ENCODE measurements around the gene KRTAP9-1.

KRTAP9-1 gene

DNA sequence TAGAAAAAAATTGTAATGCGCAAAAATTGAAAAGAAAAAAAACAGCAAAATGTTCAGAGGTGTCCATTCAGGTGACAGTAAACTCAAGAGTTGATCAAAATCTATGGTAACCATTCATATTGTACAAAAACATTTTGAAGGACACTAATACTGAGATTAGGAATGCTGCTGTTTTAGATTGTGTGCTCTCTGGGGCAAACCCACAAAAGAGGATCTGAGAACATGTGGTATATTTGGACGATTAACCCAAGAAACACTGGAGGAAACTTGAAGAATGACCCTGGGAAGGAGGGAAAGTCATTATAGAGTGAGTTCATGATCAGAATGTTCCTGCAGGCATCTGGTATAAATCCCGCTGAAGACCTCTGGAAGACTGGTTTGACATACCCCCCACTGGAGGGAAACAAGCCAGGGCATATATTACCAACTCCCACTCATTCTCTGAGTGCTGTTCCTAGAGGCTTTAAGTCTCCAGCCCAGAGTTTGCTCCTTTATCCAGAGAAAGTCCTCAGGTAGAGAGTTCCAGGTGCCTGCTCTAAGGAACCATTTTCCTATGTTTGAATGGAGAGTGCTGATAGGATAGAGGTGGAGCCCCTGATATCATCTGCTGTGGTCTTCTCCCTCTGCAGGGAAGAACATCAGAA, 12.8 kb upstream of the KRTAP9-1 start:
- no peaks in the 10 kb centered on the region for H3K9me3 ChIP-seq (ENCODE audit: control insufficient read depth, insufficient read depth, low read depth, low read length)
- H3K36me3 ChIP-seq (ENCODE audit: control insufficient read depth in 2 of 2, insufficient read depth in 1 of 2, low read length in 2 of 2), result no peaks in the 10 kb centered on the region
- ChIA-PET POLR2A (no interaction called here), CTCF (interaction anchor here (0.6 kb wide), 1 partner anchor 473 kb away, joined by 4 read pairs; no protein-coding TSS in a partner anchor)
- no peak for TF ChIP-seq KLF8 (tag by site-specific recombination; IDR thresholded peaks at IDR 0.05)
- no peak overlapping the region for H3K27ac ChIP-seq (ENCODE audit: extremely low read depth, low read depth, low read length)
- H3K4me3 ChIP-seq (ENCODE audit: low read depth, low read length), result no peak overlapping the region
- no peaks in the 10 kb centered on the region for H3K4me1 ChIP-seq (ENCODE audit: control insufficient read depth, insufficient read depth, low read length)

DNA sequence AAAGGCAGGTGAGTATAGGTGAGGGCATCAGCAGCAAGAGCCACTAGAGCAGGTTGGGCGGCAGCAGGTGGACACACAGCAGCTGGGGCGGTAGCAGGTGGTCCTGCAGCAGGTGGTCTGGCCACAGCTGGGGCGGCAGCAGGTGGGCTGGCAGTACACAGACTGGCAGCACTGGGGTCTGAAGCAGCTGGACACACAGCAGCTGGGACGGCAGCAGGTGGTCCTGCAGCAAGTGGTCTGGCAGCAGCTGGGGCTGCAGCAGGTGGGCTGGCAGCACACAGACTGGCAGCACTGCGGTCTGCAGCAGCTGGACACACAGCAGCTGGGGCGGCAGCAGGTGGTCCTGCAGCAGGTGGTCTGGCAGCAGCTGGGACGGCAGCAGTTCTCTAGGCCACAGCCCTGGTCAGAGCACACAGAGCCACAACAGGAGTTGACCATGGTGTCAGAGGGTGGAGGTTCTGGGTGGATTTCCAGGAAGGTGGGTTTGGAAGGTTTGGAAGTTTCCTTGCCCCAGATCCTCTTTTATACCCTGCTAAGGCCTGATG, 11.9 kb upstream of the KRTAP9-1 start, which contains the start of gene KRTAP4-2:
Gene KRTAP4-2 (minus strand): TSS at position 495 of the 545 bp plus-strand sequence. CDS start 57 bp downstream, at position 438.
- TF ChIP-seq, protein P1, sequence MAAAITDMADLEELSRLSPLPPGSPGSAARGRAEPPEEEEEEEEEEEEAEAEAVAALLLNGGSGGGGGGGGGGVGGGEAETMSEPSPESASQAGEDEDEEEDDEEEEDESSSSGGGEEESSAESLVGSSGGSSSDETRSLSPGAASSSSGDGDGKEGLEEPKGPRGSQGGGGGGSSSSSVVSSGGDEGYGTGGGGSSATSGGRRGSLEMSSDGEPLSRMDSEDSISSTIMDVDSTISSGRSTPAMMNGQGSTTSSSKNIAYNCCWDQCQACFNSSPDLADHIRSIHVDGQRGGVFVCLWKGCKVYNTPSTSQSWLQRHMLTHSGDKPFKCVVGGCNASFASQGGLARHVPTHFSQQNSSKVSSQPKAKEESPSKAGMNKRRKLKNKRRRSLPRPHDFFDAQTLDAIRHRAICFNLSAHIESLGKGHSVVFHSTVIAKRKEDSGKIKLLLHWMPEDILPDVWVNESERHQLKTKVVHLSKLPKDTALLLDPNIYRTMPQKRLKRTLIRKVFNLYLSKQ (tag by site-specific recombination; IDR thresholded peaks at IDR 0.05; ENCODE audit: borderline replicate concordance), result no peak
- TF ChIP-seq ZIC2 (tag by site-specific recombination; IDR thresholded peaks at IDR 0.05), result peak; percentile 88
- no peaks in the 10 kb centered on the region for H3K36me3 ChIP-seq (ENCODE audit: control insufficient read depth in 2 of 2, insufficient read depth in 1 of 2, low read length in 2 of 2)
- ChIA-PET CTCF (interaction anchor here (0.6 to 1.4 kb wide), 3 partner anchors 11 to 472 kb away, joined by 4 to 5 read pairs (median 4); no protein-coding TSS in a partner anchor), POLR2A (no interaction called here)
- no peaks in the 10 kb centered on the region for H3K9me3 ChIP-seq (ENCODE audit: control insufficient read depth, insufficient read depth, low read depth, low read length)
- no peak within 1 kb of the TSS for H3K27ac ChIP-seq (ENCODE audit: extremely low read depth, low read depth, low read length)
- no peak within 1 kb of the TSS for H3K4me3 ChIP-seq (ENCODE audit: low read depth, low read length)
- H3K4me1 ChIP-seq (ENCODE audit: control insufficient read depth, insufficient read depth, low read length), result no peaks in the 10 kb centered on the region

DNA sequence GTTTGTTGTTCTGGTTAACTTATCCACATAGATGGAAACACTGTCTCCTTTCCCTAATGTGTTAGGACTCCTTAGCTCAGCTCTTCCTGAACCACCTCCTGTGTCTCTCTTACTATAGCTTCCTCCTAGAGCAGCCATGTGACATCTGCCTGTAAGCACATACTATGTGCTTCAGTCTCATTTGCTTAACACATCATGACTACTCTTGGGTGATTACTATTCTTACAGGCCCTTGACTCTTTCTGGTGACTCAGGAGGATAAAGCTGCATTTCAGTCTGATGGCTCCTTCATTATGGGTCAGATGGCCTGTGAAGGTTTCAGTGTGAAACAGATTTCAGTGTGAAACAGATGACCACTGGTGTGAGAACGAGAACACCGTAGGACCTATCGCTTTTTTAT, 11.3 kb upstream of the KRTAP9-1 start:
- Histone ChIP-seq H3K9me3 (ENCODE audit: control insufficient read depth, insufficient read depth, low read depth, low read length) (no peaks in the 10 kb centered on the region), H3K36me3 (ENCODE audit: control insufficient read depth in 2 of 2, insufficient read depth in 1 of 2, low read length in 2 of 2) (no peaks in the 10 kb centered on the region), H3K4me1 (ENCODE audit: control insufficient read depth, insufficient read depth, low read length) (no peaks in the 10 kb centered on the region), H3K27ac (ENCODE audit: extremely low read depth, low read depth, low read length) (no peak overlapping the region), H3K4me3 (ENCODE audit: low read depth, low read length) (no peak overlapping the region)
- CTCF ChIA-PET, result interaction anchor here (0.7 to 1.4 kb wide), 3 partner anchors 10 to 227 kb away, joined by 3 to 5 read pairs (median 4); no protein-coding TSS in a partner anchor
- no peak for TF ChIP-seq SP2 (tag by site-specific recombination; IDR thresholded peaks at IDR 0.05)
- POLR2A ChIA-PET, result interaction anchor here (0.5 kb wide), 1 partner anchor 35 kb away, joined by 3 read pairs; no protein-coding TSS in a partner anchor

DNA sequence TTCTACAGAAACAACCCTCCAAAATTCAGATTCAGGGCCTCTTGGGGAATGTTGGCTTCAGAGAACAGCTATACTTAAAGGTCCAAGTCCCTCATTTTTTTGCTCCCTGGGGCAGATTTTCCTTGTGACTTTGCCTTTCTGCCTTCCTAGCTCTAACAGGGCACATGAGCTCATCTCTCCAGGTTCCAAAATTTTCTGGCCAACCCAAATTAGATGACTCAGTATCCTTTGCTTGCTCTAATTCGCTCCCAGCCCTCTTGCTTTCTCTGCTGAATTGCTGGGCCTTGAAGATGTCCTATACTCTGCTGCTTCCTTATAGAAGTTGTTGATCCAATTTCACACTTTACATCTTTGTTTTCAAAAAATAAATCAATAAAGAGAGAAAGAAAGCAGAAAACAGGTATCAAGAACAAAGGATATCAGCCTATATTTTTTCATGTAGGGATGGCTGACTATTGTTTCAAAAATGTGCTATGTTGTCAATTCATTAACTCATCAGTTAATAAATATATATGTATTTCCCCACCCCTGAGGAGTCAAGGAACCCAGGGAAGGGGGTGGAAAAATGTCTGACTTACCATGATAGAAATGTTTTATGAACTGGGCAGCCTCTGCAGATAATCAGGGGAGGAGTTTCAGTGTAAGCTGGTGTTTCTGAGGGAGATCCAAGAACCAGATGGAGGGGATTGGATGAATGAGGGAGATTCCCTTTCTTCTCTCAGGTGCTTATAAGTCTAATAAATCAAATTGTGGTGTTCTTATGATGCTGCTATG, 10.7 kb upstream of the KRTAP9-1 start:
- H3K4me3 ChIP-seq (ENCODE audit: low read depth, low read length), result no peak overlapping the region
- POLR2A ChIA-PET, result interaction anchor here (0.5 kb wide), 1 partner anchor 34 kb away, joined by 3 read pairs; no protein-coding TSS in a partner anchor
- no peaks in the 10 kb centered on the region for H3K36me3 ChIP-seq (ENCODE audit: control insufficient read depth in 2 of 2, insufficient read depth in 1 of 2, low read length in 2 of 2)
- H3K27ac ChIP-seq (ENCODE audit: extremely low read depth, low read depth, low read length), result no peak overlapping the region
- H3K9me3 ChIP-seq (ENCODE audit: control insufficient read depth, insufficient read depth, low read depth, low read length), result no peaks in the 10 kb centered on the region
- CTCF ChIA-PET, result interaction anchor here (0.7 to 1.4 kb wide), 3 partner anchors 10 to 227 kb away, joined by 3 to 5 read pairs (median 4); no protein-coding TSS in a partner anchor
- no peaks in the 10 kb centered on the region for H3K4me1 ChIP-seq (ENCODE audit: control insufficient read depth, insufficient read depth, low read length)
- TF ChIP-seq HOXA7 (CRISPR knock-in tag; IDR thresholded peaks at IDR 0.05; ENCODE audit: borderline replicate concordance), result no peak
- TF ChIP-seq, protein P2, sequence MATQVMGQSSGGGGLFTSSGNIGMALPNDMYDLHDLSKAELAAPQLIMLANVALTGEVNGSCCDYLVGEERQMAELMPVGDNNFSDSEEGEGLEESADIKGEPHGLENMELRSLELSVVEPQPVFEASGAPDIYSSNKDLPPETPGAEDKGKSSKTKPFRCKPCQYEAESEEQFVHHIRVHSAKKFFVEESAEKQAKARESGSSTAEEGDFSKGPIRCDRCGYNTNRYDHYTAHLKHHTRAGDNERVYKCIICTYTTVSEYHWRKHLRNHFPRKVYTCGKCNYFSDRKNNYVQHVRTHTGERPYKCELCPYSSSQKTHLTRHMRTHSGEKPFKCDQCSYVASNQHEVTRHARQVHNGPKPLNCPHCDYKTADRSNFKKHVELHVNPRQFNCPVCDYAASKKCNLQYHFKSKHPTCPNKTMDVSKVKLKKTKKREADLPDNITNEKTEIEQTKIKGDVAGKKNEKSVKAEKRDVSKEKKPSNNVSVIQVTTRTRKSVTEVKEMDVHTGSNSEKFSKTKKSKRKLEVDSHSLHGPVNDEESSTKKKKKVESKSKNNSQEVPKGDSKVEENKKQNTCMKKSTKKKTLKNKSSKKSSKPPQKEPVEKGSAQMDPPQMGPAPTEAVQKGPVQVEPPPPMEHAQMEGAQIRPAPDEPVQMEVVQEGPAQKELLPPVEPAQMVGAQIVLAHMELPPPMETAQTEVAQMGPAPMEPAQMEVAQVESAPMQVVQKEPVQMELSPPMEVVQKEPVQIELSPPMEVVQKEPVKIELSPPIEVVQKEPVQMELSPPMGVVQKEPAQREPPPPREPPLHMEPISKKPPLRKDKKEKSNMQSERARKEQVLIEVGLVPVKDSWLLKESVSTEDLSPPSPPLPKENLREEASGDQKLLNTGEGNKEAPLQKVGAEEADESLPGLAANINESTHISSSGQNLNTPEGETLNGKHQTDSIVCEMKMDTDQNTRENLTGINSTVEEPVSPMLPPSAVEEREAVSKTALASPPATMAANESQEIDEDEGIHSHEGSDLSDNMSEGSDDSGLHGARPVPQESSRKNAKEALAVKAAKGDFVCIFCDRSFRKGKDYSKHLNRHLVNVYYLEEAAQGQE (tag by site-specific recombination; IDR thresholded peaks at IDR 0.05), result no peak
- peak; percentile 66 for TF ChIP-seq ZNF549 (tag by site-specific recombination; IDR thresholded peaks at IDR 0.05)

Measured in HEK293 (cell line).